PC-3 (cell line): Measurements from ENCODE around the gene TEP1. TPM values are rescaled to one million over a fixed set of nuclear protein-coding genes. Genes with fewer than 3 reads are reported as not detected.

ENCODE experiments used
- ATAC-seq: fragments of 200-7000 bp; cut with Tn5 transposase; 2 replicates; pipeline ENCODE4 v1.9.1; 2020; ENCODE audit warnings: mild to moderate bottlenecking, moderate library complexity
- BruUV-seq: library from RNA; stranded (reverse); fragments of 400-500 nt; replicated peaks from 2 replicates; lab custom pipeline; 2021; lab: Mats Ljungman, UMichigan
- CTCF ChIA-PET: fragments of 300-600 bp; sonication (Branson Sonifier 250); formaldehyde crosslinking; loops from one replicate; lab custom pipeline; 2022; ENCODE audit warnings: antibody characterized with exemption; lab: Charles Lee
- POLR2A ChIA-PET: fragments of 300-600 bp; sonication (Branson Sonifier 250); formaldehyde crosslinking; loops from one replicate; lab custom pipeline; 2022; ENCODE audit warnings: antibody characterized with exemption; ENCODE audit not compliant: unreplicated experiment; lab: Charles Lee
- DNase-seq: peaks from one replicate; pipeline ENCODE4 v3.0.0-alpha.2; 2015
- H2AFZ ChIP-seq: fragments of 300-600 bp; sonication (generic); 2 replicates; pipeline ENCODE4 v1.6.0; 2016; ENCODE audit warnings: antibody characterized with exemption, low read length
- H3F3A ChIP-seq: fragments of 300-600 bp; sonication (generic); one replicate; pipeline ENCODE4 v1.6.0; 2017; ENCODE audit warnings: antibody characterized with exemption, low read length, control low read depth, mild to moderate bottlenecking; ENCODE audit not compliant: unreplicated experiment
- H3K27ac ChIP-seq: fragments of 300-600 bp; sonication (generic); 2 replicates; pipeline ENCODE4 v1.5.1; 2016; ENCODE audit warnings: mild to moderate bottlenecking, low read length
- H3K27me3 ChIP-seq: fragments of 300-600 bp; sonication (generic); 2 replicates; pipeline ENCODE4 v1.6.1; 2016; ENCODE audit warnings: low read length, mixed read lengths
- H3K36me3 ChIP-seq: fragments of 300-600 bp; sonication (generic); 2 replicates; pipeline ENCODE4 v1.6.1; 2016; ENCODE audit warnings: low read depth, mixed run types, low read length, mixed read lengths
- H3K4me1 ChIP-seq: fragments of 300-600 bp; sonication (generic); 2 replicates; pipeline ENCODE4 v1.5.1; 2016; ENCODE audit warnings: low read length; ENCODE audit not compliant: insufficient read depth
- H3K4me2 ChIP-seq: fragments of 300-600 bp; sonication (generic); 2 replicates; pipeline ENCODE4 v1.6.0; 2016; ENCODE audit warnings: low read length
- H3K4me3 ChIP-seq: fragments of 300-600 bp; sonication (generic); 2 replicates; pipeline ENCODE4 v1.5.1; 2016; ENCODE audit warnings: mild to moderate bottlenecking, low read length, mixed read lengths
- H3K79me2 ChIP-seq: fragments of 300-600 bp; sonication (generic); 2 replicates; pipeline ENCODE4 v1.6.1; 2017; ENCODE audit warnings: low read length, mixed read lengths
- H3K9ac ChIP-seq: fragments of 300-600 bp; sonication (generic); 2 replicates; pipeline ENCODE4 v1.6.0; 2016; ENCODE audit warnings: mild to moderate bottlenecking, low read length
- H3K9me2 ChIP-seq: fragments of 300-600 bp; sonication (generic); replicated peaks from 2 replicates; pipeline ENCODE4 v1.6.1; 2016; ENCODE audit warnings: mixed run types, low read length, mixed read lengths
- H3K9me3 ChIP-seq: fragments of 300-600 bp; sonication (generic); 2 replicates; pipeline ENCODE4 v1.6.1; 2016; ENCODE audit warnings: low read length, mixed read lengths
- H4K20me1 ChIP-seq: fragments of 300-600 bp; sonication (generic); 2 replicates; pipeline ENCODE4 v1.6.1; 2016; ENCODE audit warnings: low read length, mixed read lengths
- EZH2 ChIP-seq: fragments of 300-600 bp; sonication (generic); IDR thresholded peaks from one replicate; pipeline ENCODE4 v1.6.1; 2017; ENCODE audit warnings: antibody characterized with exemption, mild to moderate bottlenecking, low read length; ENCODE audit not compliant: unreplicated experiment
- EZH2phosphoT487 ChIP-seq: fragments of 300-600 bp; sonication (generic); IDR thresholded peaks from 2 replicates; pipeline ENCODE4 v1.6.1; 2018; ENCODE audit warnings: mild to moderate bottlenecking, antibody characterized with exemption, low read length, borderline replicate concordance
- intact Hi-C: fragments of 100-400 bp; cut with micrococcal nuclease; formaldehyde crosslinking; loops from 2 replicates; pipeline ENCODE4 v1.9.0; 2023
- total RNA-seq: library from RNA; depleted of rRNA; stranded (reverse); fragments of >200 nt; gene quantifications from 2 replicates; pipeline ENCODE4 v1.2.3, GENCODE V29; 2014; rRNA removed
- TF ChIP-seq, protein P1 (sequence below): fragments of 300-600 bp; sonication (generic); conservative IDR thresholded peaks from 2 replicates; pipeline ENCODE4 v1.5.1; 2017; ENCODE audit warnings: antibody characterized with exemption, low read depth, mild to moderate bottlenecking, low read length

Gene TEP1
- total RNA-seq, 1 experiment from 2014 or later, result 8.9 TPM

- BruUV-seq, result no TSS peak
- Histone ChIP-seq H3K4me3 (no peak overlapping the region), H3F3A (no peaks in the 10 kb centered on the region), H3K79me2 (no peaks in the 10 kb centered on the region), H3K36me3 (peaks cover 53% of the 10 kb centered on the region), H3K4me2 (no peak overlapping the region), H3K27ac (no peak overlapping the region), H3K9ac (no peak overlapping the region), H2AFZ (no peak overlapping the region), H3K4me1 (no peaks in the 10 kb centered on the region), H3K27me3 (no peaks in the 10 kb centered on the region), H3K9me2 (no peaks in the 10 kb centered on the region), H4K20me1 (no peaks in the 10 kb centered on the region), H3K9me3 (no peaks in the 10 kb centered on the region)
- TF ChIP-seq EZH2, result no peak
- TF ChIP-seq, protein P1, sequence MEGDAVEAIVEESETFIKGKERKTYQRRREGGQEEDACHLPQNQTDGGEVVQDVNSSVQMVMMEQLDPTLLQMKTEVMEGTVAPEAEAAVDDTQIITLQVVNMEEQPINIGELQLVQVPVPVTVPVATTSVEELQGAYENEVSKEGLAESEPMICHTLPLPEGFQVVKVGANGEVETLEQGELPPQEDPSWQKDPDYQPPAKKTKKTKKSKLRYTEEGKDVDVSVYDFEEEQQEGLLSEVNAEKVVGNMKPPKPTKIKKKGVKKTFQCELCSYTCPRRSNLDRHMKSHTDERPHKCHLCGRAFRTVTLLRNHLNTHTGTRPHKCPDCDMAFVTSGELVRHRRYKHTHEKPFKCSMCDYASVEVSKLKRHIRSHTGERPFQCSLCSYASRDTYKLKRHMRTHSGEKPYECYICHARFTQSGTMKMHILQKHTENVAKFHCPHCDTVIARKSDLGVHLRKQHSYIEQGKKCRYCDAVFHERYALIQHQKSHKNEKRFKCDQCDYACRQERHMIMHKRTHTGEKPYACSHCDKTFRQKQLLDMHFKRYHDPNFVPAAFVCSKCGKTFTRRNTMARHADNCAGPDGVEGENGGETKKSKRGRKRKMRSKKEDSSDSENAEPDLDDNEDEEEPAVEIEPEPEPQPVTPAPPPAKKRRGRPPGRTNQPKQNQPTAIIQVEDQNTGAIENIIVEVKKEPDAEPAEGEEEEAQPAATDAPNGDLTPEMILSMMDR, result no peak
- no peak for TF ChIP-seq EZH2phosphoT487
- DNase-seq (no peak), ATAC-seq (no peak)
- ChIA-PET CTCF (no interaction called here), POLR2A (no interaction called here)
- intact Hi-C loops, result no loop called here
Observed at GRCh38 chr14:20317720-20318119, 95.6 kb downstream of the TEP1 start.

Other genes starting within 250 kb of the TEP1 start
- not detected in 2 replicates for gene OR11G2, start 222.6 kb downstream of the TEP1 start, total RNA-seq
- not detected in 2 replicates for gene OR11H6, start 189.8 kb downstream of the TEP1 start, total RNA-seq
- not detected in 2 replicates for gene OR11H7, start 184.5 kb downstream of the TEP1 start, total RNA-seq
- not detected in 2 replicates for gene OR11H4, start 174.2 kb downstream of the TEP1 start, total RNA-seq
- 9.8 and 23.3 TPM in 2 replicates for gene TTC5, start 107.5 kb downstream of the TEP1 start, total RNA-seq
- 32.8 and 35.0 TPM in 2 replicates for gene CCNB1IP1, start 80.2 kb downstream of the TEP1 start, total RNA-seq
- gene PARP2, start 69.9 kb downstream of the TEP1 start, total RNA-seq, result 35.6 and 38.3 TPM in 2 replicates
- 0.17 TPM in 1 of 2 replicates, not detected in the other for gene KLHL33, start 22.7 kb upstream of the TEP1 start, total RNA-seq
- gene OSGEP, start 41.3 kb upstream of the TEP1 start, total RNA-seq, result 57.7 and 64.1 TPM in 2 replicates
- 147 and 189 TPM in 2 replicates for gene APEX1, start 41.7 kb upstream of the TEP1 start, total RNA-seq
- 32.9 and 35.2 TPM in 2 replicates for gene PIP4P1, start 47.9 kb upstream of the TEP1 start, total RNA-seq
- 108 and 118 TPM in 2 replicates for gene PNP, start 55.9 kb upstream of the TEP1 start, total RNA-seq
- not detected in 2 replicates for gene RNASE10, start 92.0 kb upstream of the TEP1 start, total RNA-seq
- gene RNASE9, start 147.5 kb upstream of the TEP1 start, total RNA-seq, result not detected in 2 replicates
- gene RNASE11, start 174.5 kb upstream of the TEP1 start, total RNA-seq, result not detected in 2 replicates
- not detected in 2 replicates for gene RNASE12, start 177.9 kb upstream of the TEP1 start, total RNA-seq
- gene OR6S1, start 228.2 kb upstream of the TEP1 start, total RNA-seq, result not detected in 2 replicates